NOMO-1 treated with dmso at 0.1 percent for 144 hours (cell line): ENCODE results near the gene PROB1.
"Not testable (repeated sequence)": the region's sequence is repeated elsewhere in the genome, so short reads cannot be mapped to it uniquely, and the experiment has no call there.

ENCODE experiments used
- DNase-seq: peaks from one replicate; lab custom pipeline; 2025; ENCODE audit not compliant: unreplicated experiment; lab: John Stamatoyannopoulos, UW

Gene PROB1

GRCh38 chr5:139381837-139382761 is 12.8 kb downstream of the PROB1 start:
- DNase-seq: no peak

GRCh38 chr5:139379626-139380449 is 15.1 kb downstream of the PROB1 start:
- DNase-seq: no peak

- DNase-seq: no peak
Measured at GRCh38 chr5:139378941-139379361, 16.0 kb downstream of the PROB1 start.

- no peak for DNase-seq
Measured at GRCh38 chr5:139378101-139378825, 16.6 kb downstream of the PROB1 start.

DNA sequence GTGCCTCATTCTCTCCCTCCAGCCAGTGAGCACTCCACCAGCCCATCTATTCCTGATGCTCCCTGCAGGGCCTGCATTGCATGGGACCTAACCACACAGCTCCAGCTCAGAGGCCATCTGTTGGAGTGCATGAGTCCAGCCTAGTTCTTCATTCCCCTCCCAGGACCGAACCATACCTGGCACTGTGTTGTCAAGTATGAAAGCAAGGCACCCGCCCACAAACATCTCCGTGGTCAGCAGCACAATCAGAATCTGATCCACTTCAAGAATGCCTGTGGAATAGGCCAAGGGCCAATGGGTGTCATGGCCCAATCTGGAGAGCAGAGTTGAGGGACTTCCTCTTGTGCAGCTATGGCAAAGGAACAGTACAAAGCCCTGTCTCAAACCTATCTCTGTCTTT is 17.7 kb downstream of the PROB1 start:
- DNase-seq: no peak

DNA sequence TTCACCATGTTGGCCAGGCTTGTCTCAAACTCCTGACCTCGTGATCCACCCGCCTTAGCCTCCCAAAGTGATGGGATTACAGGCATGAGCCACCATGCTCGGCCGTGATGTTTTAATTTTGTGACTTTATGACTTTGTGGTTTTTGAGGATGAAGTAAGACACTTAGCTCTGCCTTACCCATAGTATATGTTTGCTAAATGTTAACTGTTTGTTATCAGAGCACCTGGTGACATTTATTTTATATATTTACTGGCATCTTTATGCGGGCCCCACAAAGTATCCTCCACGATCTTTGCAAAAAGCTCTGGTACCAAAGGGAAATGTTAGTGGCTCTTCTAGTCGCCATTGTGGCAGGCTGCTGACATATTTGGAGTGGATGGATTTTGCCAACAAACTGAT is 18.5 kb downstream of the PROB1 start:
- no peak for DNase-seq

- DNase-seq: no peak
Measured at GRCh38 chr5:139374909-139375308, 20.0 kb downstream of the PROB1 start.

DNA sequence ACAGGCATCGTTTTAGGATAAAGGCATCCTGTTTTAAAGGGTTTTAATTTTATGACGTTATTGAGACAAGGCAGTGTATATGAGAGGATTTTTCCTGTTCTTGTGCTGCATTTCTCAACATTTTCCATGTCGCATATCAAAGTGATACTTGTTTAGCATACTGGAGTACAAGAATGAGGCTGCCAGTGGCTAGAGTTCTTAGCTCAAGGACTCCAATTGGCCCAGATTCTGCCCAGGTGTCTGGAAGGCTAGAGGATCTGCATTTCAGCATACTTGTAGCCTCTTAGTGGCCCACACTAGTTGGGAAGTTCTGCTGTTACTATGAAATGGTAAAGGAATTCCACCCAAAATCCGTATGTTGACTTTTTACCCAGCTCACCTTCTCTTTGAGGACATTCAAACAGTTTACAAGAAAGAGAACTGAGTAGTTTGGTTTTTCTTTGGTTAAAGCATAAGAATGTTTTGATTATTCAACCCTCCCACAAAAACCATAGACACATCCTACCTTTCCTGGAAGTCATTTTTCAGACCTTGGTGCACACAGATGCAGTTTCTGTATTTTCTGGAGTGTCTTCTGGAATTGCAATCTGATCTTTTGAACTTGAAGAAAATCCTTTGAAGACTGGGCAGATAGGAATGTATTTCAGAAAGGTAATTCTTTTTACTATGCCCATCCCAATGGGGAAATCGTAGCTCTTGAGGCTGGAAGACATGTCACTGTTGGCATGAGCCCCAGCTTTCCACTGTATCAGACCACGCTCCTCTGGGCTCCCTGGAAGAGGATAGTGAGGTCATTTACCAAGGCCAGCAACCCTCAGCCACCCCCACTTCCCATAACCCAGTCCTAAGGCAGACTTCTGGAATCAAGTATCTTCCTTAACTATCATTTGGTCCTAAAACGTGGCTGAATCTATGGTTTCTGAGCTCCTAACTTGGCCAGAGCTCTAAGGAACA is 23.1 kb downstream of the PROB1 start:
- no peak for DNase-seq

DNA sequence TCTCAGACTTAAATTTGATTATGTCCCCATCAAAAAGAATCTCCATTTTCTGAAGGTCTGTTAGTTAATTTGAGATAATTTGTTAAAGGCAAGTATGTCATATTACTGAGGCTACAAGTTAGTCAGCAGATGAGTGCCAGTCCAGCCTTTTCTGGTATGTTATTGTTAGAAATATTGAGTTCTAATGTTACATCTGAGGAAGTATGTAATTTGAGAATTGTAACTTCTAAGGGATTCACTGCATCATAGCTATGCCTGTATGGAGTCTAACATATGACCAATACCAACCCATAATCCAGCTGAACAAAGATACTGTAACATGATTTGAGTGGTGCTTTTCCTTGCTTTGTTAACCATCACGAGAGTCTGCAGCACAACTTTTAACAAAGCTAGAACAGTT is 25.7 kb downstream of the PROB1 start:
- DNase-seq: no peak

DNA sequence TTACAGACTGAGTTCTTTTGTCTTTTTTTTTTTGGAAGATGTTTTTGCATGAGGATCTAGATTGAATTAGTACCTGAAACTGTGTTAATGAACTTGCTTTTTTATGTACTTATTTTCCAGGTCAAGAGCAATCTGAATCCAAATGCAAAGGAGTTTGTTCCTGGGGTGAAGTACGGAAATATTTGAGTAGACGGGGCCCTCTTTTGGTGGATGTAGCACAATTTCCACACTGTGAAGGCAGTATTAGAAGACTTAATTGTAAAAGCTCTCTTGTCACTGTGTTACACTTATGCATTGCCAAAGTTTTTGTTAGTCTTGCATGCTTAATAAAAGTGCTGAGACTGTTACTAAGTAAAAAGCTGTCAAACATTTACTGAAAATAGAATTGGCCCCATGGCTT is 26.3 kb downstream of the PROB1 start:
- DNase-seq: no peak

- DNase-seq: no peak
Measured at GRCh38 chr5:139364466-139364865, 30.4 kb downstream of the PROB1 start.

GRCh38 chr5:139363937-139364336 is 31.0 kb downstream of the PROB1 start:
- DNase-seq: no peak

DNA sequence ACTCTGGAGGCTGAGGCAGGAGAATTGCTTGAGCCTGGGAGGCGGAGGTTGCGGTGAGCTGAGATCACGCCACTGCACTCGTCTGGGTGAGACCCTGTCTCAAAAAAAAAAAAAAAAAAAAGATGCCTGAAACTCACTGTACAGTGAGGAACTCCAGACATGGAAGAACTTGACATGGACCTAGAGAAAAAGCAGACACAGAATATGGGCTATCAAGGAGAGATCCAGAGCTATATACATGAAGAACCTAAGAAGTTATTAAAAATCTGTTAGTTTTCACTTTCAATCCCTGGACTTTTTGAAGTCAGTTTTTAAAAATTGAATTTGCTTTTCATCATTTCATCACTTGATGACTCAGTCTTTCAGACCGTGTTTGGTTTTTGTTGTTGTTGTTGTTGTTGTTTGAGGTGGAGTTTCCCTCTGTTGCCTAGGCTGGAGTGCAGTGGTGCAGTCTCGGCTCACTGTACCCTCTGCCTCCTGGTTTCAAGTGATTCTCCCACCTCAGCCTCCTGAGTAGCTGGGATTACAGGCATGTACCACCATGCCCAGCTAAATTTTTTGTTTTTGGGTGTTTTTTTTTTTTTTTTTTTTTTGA is 33.0 kb downstream of the PROB1 start:
- DNase-seq: no peak

DNA sequence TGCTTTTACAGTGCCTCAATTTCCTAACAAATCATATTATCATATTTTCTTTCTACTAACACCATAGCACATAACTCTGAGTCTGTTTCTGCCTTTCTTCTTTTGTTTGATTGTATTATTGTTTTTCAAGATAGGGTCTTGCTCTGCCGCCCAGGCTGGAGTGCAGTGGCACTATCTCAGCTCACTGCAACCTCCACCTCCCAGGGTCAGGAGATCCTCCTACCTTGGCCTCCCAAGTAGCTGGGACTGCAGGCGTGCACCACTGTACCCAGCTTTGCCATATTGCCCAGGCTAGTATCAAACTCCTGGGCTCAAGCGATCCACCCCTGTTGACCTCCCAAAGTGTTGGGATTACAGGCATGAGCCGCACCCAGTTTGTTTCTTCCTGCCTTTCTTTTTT is 34.5 kb downstream of the PROB1 start:
- no peak for DNase-seq

DNA sequence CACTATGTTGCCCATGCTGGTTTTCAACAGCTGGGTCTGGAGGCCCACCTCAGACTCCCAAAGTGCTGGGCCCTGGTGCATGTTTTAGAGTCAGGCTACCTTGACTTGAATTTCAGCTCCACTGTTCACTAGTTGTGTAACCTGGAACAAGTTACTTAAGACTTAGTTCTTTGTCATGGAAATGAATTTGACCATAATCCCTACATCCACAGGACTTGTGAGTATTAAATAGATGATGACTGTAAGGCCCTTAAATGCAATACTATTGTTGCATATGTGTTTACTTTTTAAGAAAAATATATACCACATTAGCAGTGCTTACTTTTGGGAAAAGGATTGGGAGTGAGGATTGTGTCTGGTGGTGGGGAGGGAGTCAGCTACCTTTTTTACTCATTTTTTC is 36.8 kb downstream of the PROB1 start:
- no peak for DNase-seq

DNA sequence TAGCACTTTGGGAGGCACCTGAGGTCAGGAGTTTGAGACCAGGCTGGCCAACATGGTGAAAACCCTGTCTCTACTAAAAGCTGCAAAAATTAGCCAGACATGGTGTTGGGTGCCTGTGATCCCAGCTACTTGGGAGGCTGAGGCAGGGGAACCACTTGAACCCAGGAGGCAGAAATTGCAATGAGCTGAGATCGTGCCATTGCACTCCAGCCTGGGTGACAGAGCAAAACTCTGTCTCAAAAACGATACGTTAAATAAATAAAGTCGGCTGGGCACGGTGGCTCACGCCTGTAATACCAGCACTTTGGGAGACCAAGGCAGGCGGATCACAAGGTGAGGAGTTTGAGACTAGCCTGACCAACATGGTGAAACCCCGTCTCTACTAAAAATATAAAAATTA is 39.0 kb downstream of the PROB1 start:
- not testable (repeated sequence) for DNase-seq

- no peak for DNase-seq
Measured at GRCh38 chr5:139354186-139354585, 40.7 kb downstream of the PROB1 start.

DNA sequence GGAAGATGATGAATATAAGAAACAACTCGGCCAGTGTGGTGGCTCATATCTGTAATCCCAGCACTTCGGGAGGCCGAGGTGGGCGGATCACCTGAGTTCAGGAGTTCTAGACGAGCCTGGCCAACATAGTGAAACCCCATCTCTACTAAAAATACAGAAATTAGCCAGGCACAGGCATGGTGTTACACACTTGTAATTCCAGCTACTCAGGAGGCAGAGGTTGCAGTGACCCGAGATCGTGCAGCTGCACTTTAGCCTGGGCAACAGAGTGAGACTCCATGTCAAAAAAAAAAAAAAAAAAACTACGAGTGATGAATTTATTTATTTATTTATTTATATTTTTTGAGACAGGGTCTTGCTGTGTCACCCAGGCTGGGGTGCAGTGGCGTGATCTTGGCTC is 47.0 kb downstream of the PROB1 start:
- DNase-seq: not testable (repeated sequence)

DNA sequence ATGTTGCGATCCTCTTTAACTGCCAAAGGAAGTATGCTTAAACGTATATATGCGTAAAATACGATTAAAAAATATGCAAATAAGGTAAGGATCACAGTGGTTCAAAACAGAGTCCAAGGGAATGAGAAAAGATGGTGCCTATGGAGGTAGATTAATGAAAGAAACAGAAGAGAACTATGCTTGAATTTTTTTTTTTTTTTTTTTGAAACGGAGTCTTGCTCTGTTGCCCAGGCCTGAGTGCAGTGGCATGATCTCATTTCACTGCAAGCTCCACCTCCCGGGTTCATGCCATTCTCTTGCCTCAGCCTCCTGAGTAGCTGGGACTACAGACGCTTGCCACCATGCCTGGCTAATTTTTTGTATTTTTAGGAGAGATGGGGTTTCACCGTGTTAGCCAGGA is 49.5 kb downstream of the PROB1 start:
- not testable (repeated sequence) for DNase-seq

GRCh38 chr5:139344177-139344576 is 50.7 kb downstream of the PROB1 start:
- no peak for DNase-seq
